RWPE2 (cell line): ENCODE results near the gene MYO1B.
A peak's percentile ranks its signal among the peaks of the same experiment; 100 is the strongest.

Experiments
- ATAC-seq: fragments of 200-7000 bp; cut with Tn5 transposase; 3 replicates; pipeline ENCODE4 v1.9.1; 2021; ENCODE audit warnings: low read depth
- DNase-seq: peaks from one replicate; pipeline ENCODE4 v3.0.0-alpha.2; 2020; ENCODE audit warnings: low spot score
- H3K27ac ChIP-seq: fragments of 450-650 bp; 2 replicates; pipeline ENCODE4 v1.5.1; 2017; ENCODE audit warnings: mild to moderate bottlenecking; ENCODE audit not compliant: poor library complexity, severe bottlenecking
- H3K27me3 ChIP-seq: fragments of 250-450 bp; sonication (Bioruptor Pico); 2 replicates; pipeline ENCODE4 v1.5.1; 2021; ENCODE audit warnings: mild to moderate bottlenecking, moderate library complexity; ENCODE audit not compliant: insufficient read depth, poor library complexity, severe bottlenecking
- H3K36me3 ChIP-seq: fragments of 250-450 bp; sonication (Bioruptor Pico); 2 replicates; pipeline ENCODE4 v1.5.1; 2020; ENCODE audit warnings: low read depth, mild to moderate bottlenecking, moderate library complexity
- H3K4me1 ChIP-seq: fragments of 250-450 bp; sonication (Bioruptor Pico); 2 replicates; pipeline ENCODE4 v1.5.1; 2021; ENCODE audit warnings: mild to moderate bottlenecking, moderate library complexity; ENCODE audit not compliant: insufficient read depth, poor library complexity, severe bottlenecking
- H3K4me3 ChIP-seq: fragments of 250-450 bp; sonication (Bioruptor Pico); 2 replicates; pipeline ENCODE4 v1.5.1; 2021; ENCODE audit warnings: mild to moderate bottlenecking, moderate library complexity; ENCODE audit not compliant: severe bottlenecking
- H3K9me3 ChIP-seq: fragments of 250-450 bp; sonication (Bioruptor Pico); 2 replicates; pipeline ENCODE4 v1.5.1; 2021; ENCODE audit warnings: mild to moderate bottlenecking, moderate library complexity; ENCODE audit not compliant: severe bottlenecking
- CTCF ChIP-seq: fragments of 450-650 bp; IDR thresholded peaks from one replicate; pipeline ENCODE4 v1.5.1; 2017; ENCODE audit warnings: mild to moderate bottlenecking, moderate library complexity; ENCODE audit not compliant: poor library complexity, severe bottlenecking

MYO1B gene

GRCh38 chr2:191301971-191302370 lies 56.8 kb downstream of the MYO1B start:
- peaks cover 31% of the 10 kb centered on the region for H3K36me3 ChIP-seq
- no peak for TF ChIP-seq CTCF
- no peak overlapping the region for H3K27ac ChIP-seq
- DNase-seq (no peak), ATAC-seq (no peak)
- no peak overlapping the region for H3K4me3 ChIP-seq
- no peaks in the 10 kb centered on the region for H3K9me3 ChIP-seq
- no peaks in the 10 kb centered on the region for H3K27me3 ChIP-seq
- H3K4me1 ChIP-seq: peaks cover 55% of the 10 kb centered on the region

- Histone ChIP-seq H3K27me3 (no peaks in the 10 kb centered on the region), H3K9me3 (no peaks in the 10 kb centered on the region), H3K36me3 (peaks cover 26% of the 10 kb centered on the region), H3K4me1 (peaks cover 61% of the 10 kb centered on the region), H3K4me3 (no peak overlapping the region), H3K27ac (peak overlapping the region; percentile 91)
- DNase-seq (no peak), ATAC-seq (peak; percentile 37; the same call in 2 of the 3 replicates)
- peak; percentile 47 for TF ChIP-seq CTCF
Measured at GRCh38 chr2:191302459-191303139, 57.4 kb downstream of the MYO1B start.

GRCh38 chr2:191303140-191304005 lies 58.2 kb downstream of the MYO1B start:
- Histone ChIP-seq H3K9me3 (no peaks in the 10 kb centered on the region), H3K4me3 (no peak overlapping the region), H3K4me1 (peaks cover 69% of the 10 kb centered on the region), H3K27ac (peak overlapping the region; percentile 91), H3K36me3 (peaks cover 21% of the 10 kb centered on the region), H3K27me3 (no peaks in the 10 kb centered on the region)
- no peak for TF ChIP-seq CTCF
- no peak for DNase-seq
- no peak for ATAC-seq

- Histone ChIP-seq H3K27ac (peak overlapping the region; percentile 91), H3K4me1 (peaks cover 80% of the 10 kb centered on the region), H3K36me3 (peaks cover 9% of the 10 kb centered on the region; the same call in 1 of the 2 replicates), H3K4me3 (no peak overlapping the region), H3K27me3 (no peaks in the 10 kb centered on the region), H3K9me3 (no peaks in the 10 kb centered on the region)
- ATAC-seq (peak; percentile 70), DNase-seq (peak; percentile 69)
- TF ChIP-seq CTCF: no peak
Measured at GRCh38 chr2:191304939-191305875, 60.0 kb downstream of the MYO1B start.
